ENCODE measurements around the gene ARAP2. TPM values are rescaled to one million over a fixed set of nuclear protein-coding genes. Genes with fewer than 3 reads are reported as not detected.

ARAP2 gene
- total and polyA plus RNA-seq, 9 donors: 0.76 to 77.3 (median 5.9) TPM

- no peaks in the 10 kb centered on the region for H3K36me3 ChIP-seq
- intact Hi-C loops (cut with DNase I): no loop called here
- no peak overlapping the region for H3K27ac ChIP-seq
- no peak for TF ChIP-seq CTCF (IDR thresholded peaks at IDR 0.05)
- no peak for TF ChIP-seq EP300 (IDR thresholded peaks at IDR 0.05)
- TF ChIP-seq POLR2A (IDR thresholded peaks at IDR 0.05): no peak
- H3K27me3 ChIP-seq: no peaks in the 10 kb centered on the region
- H3K4me1 ChIP-seq (ENCODE audit: insufficient read depth): no peaks in the 10 kb centered on the region
- H3K4me3 ChIP-seq: no peak overlapping the region
- no peak for DNase-seq
- 60 to 68% (median 64%) methylated on average over 2 of the region's 2 CpGs for WGBS, 3 donors
- H3K9me3 ChIP-seq: no peaks in the 10 kb centered on the region
Measured at GRCh38 chr4:36267486-36268268, 23.4 kb upstream of the ARAP2 start.

DNA sequence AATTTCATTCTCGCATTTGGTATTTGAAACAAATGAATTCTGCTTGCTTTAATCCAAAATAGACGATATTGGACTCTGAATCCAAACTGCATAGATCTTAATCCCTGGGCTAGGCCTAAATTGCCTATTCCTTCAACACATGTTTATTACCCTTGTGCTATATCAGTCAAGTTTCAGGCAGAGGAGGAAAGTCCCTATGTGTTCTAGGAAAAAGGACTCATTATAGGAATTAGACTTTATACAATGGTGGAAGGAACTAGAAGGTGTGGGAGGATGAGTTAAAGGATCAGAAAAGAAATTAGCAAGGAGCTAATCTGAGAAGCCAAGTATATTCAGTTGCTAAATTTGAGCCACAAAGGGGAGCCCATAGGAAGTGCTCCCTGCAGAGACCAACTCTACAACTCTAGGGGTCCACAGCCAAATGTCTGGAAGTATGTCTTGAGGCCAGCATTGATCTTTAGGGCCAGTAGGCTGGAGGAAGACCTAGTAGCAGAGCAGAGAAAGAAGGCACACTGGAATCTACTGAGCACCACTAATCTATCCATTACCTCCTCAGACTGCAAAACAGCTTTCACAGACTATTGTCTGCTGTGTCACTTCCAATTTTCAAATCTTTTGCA is 20.0 kb upstream of the ARAP2 start:
- no peaks in the 10 kb centered on the region for H3K27me3 ChIP-seq
- no peak for DNase-seq
- WGBS, 3 donors: 89 to 96% (median 92%) methylated on average over 2 of the region's 2 CpGs
- intact Hi-C loops (cut with DNase I): no loop called here
- H3K9me3 ChIP-seq: no peaks in the 10 kb centered on the region
- TF ChIP-seq POLR2A (IDR thresholded peaks at IDR 0.05): no peak
- no peak for TF ChIP-seq CTCF (IDR thresholded peaks at IDR 0.05)
- TF ChIP-seq EP300 (IDR thresholded peaks at IDR 0.05): no peak
- H3K4me3 ChIP-seq: no peak overlapping the region
- no peaks in the 10 kb centered on the region for H3K4me1 ChIP-seq (ENCODE audit: insufficient read depth)
- no peak overlapping the region for H3K27ac ChIP-seq
- no peaks in the 10 kb centered on the region for H3K36me3 ChIP-seq

DNA sequence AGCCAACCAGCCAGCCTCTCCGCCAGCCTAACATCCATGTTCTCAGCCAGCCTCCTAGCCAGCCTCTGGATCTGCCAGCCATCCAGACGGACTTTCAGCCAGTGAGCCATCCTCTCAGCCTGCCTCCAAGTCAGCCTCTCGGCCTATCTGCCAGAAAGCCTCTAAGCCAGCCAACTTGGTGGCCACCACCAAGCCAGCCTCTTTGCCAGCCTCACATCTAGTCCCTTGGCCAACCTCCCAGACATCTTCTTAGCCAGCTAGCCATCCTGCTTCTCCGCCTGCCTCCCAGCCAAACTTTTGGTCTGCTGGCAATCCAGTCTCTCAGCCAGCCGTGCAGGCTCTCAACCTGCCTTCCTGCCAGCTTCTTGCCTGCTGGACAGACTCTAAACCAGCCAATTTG is 16.4 kb upstream of the ARAP2 start:
- intact Hi-C loops (cut with DNase I): no loop called here
- Histone ChIP-seq H3K4me3 (no peak overlapping the region), H3K36me3 (no peaks in the 10 kb centered on the region), H3K9me3 (no peaks in the 10 kb centered on the region), H3K27me3 (no peaks in the 10 kb centered on the region), H3K27ac (no peak overlapping the region), H3K4me1 (ENCODE audit: insufficient read depth) (no peaks in the 10 kb centered on the region)
- TF ChIP-seq CTCF (IDR thresholded peaks at IDR 0.05) (no peak), POLR2A (IDR thresholded peaks at IDR 0.05) (no peak), EP300 (IDR thresholded peaks at IDR 0.05) (no peak)
- no peak for DNase-seq
- WGBS, 3 donors: 71 to 88% (median 77%) methylated on average over 5 of the region's 5 CpGs

GRCh38 chr4:36256398-36256891 is 12.1 kb upstream of the ARAP2 start:
- no peak overlapping the region for H3K4me3 ChIP-seq
- H3K36me3 ChIP-seq: no peaks in the 10 kb centered on the region
- intact Hi-C loops (cut with DNase I): no loop called here
- WGBS, 3 donors: 67 to 79% (median 75%) methylated on average over 6 of the region's 6 CpGs
- H3K27ac ChIP-seq: no peak overlapping the region
- H3K27me3 ChIP-seq: no peaks in the 10 kb centered on the region
- TF ChIP-seq POLR2A (IDR thresholded peaks at IDR 0.05) (no peak), CTCF (IDR thresholded peaks at IDR 0.05) (no peak), EP300 (IDR thresholded peaks at IDR 0.05) (no peak)
- DNase-seq: no peak
- no peaks in the 10 kb centered on the region for H3K9me3 ChIP-seq
- H3K4me1 ChIP-seq (ENCODE audit: insufficient read depth): no peaks in the 10 kb centered on the region
